ENCODE results near the gene ANAPC5.

DNA sequence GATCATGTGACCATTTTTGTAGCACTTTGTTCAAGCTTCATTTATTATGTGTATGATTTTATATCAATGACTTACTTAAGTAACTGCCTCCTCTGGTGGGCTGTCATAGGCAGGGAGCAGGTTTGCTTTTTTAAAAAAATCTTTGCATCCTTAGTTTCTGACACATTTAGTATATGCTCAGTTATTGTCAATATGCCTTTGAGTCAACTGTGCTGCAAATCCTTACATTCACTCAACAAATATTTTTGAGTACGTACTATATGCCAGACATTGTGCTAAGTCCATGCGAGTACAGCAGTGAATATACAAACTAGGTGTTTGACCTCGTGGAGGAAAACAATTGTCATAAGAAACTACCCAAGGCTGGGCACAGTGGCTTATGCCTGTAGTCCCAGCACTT lies 4.4 kb upstream of the ANAPC5 start:
- TF ChIP-seq, protein P1, sequence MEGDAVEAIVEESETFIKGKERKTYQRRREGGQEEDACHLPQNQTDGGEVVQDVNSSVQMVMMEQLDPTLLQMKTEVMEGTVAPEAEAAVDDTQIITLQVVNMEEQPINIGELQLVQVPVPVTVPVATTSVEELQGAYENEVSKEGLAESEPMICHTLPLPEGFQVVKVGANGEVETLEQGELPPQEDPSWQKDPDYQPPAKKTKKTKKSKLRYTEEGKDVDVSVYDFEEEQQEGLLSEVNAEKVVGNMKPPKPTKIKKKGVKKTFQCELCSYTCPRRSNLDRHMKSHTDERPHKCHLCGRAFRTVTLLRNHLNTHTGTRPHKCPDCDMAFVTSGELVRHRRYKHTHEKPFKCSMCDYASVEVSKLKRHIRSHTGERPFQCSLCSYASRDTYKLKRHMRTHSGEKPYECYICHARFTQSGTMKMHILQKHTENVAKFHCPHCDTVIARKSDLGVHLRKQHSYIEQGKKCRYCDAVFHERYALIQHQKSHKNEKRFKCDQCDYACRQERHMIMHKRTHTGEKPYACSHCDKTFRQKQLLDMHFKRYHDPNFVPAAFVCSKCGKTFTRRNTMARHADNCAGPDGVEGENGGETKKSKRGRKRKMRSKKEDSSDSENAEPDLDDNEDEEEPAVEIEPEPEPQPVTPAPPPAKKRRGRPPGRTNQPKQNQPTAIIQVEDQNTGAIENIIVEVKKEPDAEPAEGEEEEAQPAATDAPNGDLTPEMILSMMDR (IDR thresholded peaks at IDR 0.05): no peak
- no peak for TF ChIP-seq ZFX (IDR thresholded peaks at IDR 0.05; ENCODE audit: borderline replicate concordance)
